Measurements from ENCODE around the gene VAV1. TPM values are rescaled to one million over a fixed set of nuclear protein-coding genes. Genes with fewer than 3 reads are reported as not detected.

VAV1 gene
- total and polyA plus RNA-seq, 2 of the 8 experiments (the other 6 are each of a cell fraction or from before 2014, with no cell fraction given), result 0.21 to 0.22 TPM

GRCh38 chr19:6740589-6741343, 31.7 kb upstream of the VAV1 start:
- peaks cover 0 to 13% of the 10 kb centered on the region in 2 experiments; a peak in 1 of 4 replicates for H3K79me2 ChIP-seq (ENCODE audit: control insufficient read depth in 1 of 2, insufficient read depth in 2 of 2, low read length in 2 of 2)
- no peak overlapping the region for H2BK20ac ChIP-seq (ENCODE audit: low read length)
- peak overlapping the region; percentile 78 to 81 for H3K4me2 ChIP-seq (ENCODE audit: insufficient read depth in 1 of 2, low read depth in 2 of 2, low read length in 2 of 2)
- H4K20me1 ChIP-seq (replicated peaks in 1 of 2; ENCODE audit: control insufficient read depth in 1 of 2, insufficient read depth in 2 of 2, low read length in 2 of 2), result peaks cover 0 to 5% of the 10 kb centered on the region in 2 experiments
- peak overlapping the region; percentile 65 to 94 (median 78) for H3K4me3 ChIP-seq (ENCODE audit: extremely low read depth in 1 of 4, insufficient read depth in 2 of 4, low read depth in 3 of 4, low read length in 4 of 4)
- TF ChIP-seq KDM5A (IDR thresholded peaks at IDR 0.05; ENCODE audit: low read length) (no peak), CBX8 (IDR thresholded peaks at IDR 0.05; ENCODE audit: borderline replicate concordance, low read depth, low read length) (no peak), SP2 (IDR thresholded peaks at IDR 0.05; ENCODE audit: low read length) (no peak), YY1 (IDR thresholded peaks at IDR 0.05; ENCODE audit: low read depth, low read length) (no peak), SP1 (IDR thresholded peaks at IDR 0.05; ENCODE audit: low read depth, low read length) (peak; percentile 15; the same call in 1 of the 2 replicates), PHF8 (conservative IDR thresholded peaks at IDR 0.05; ENCODE audit: low read depth, low read length) (0 out of 2 replicates have a peak, but pooled peaks have one; percentile 23), JUND (IDR thresholded peaks at IDR 0.05; ENCODE audit: low read length) (no peak), EP300 (IDR thresholded peaks at IDR 0.05; ENCODE audit: borderline replicate concordance in 1 of 2, low read depth in 2 of 2, low read length in 2 of 2) (0 out of 3 replicates have a peak, but pooled peaks of 1 of the 2 experiments have one; percentile 34)
- TF ChIP-seq, protein P1, sequence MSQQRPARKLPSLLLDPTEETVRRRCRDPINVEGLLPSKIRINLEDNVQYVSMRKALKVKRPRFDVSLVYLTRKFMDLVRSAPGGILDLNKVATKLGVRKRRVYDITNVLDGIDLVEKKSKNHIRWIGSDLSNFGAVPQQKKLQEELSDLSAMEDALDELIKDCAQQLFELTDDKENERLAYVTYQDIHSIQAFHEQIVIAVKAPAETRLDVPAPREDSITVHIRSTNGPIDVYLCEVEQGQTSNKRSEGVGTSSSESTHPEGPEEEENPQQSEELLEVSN (IDR thresholded peaks at IDR 0.05), result no peak
- CTCF ChIA-PET (ENCODE audit: partially characterized antibody), result interaction anchor here (1.0 to 1.1 kb wide), 2 partner anchors 8 to 16 kb away, joined by 3 to 5 read pairs; no protein-coding TSS in a partner anchor
- H3K9me3 ChIP-seq (ENCODE audit: insufficient read depth in 2 of 2, low read depth in 1 of 2, low read length in 1 of 2), result no peaks in the 10 kb centered on the region
- H3K14ac ChIP-seq (ENCODE audit: insufficient read length), result no peak overlapping the region
- no peak overlapping the region for H3K4ac ChIP-seq (replicated peaks; ENCODE audit: insufficient read length, low read depth, low read length)
- no peak overlapping the region for H2BK120ac ChIP-seq (replicated peaks; ENCODE audit: low read depth, low read length)
- peaks cover 11 to 35% (median 17%) of the 10 kb centered on the region in 4 experiments; a peak in 7 of 8 replicates for H3K36me3 ChIP-seq (ENCODE audit: control insufficient read depth in 2 of 4, insufficient read depth in 4 of 4, low read length in 3 of 4)
- H3K9ac ChIP-seq (replicated peaks in 1 of 4; ENCODE audit: extremely low read depth in 1 of 4, low read depth in 3 of 4, low read length in 3 of 4), result peak overlapping the region in 3 of 4 experiments; percentile 15 to 63 (median 48); a peak in 4 of 7 replicates
- H4K8ac ChIP-seq (ENCODE audit: extremely low read depth, insufficient read depth, low read length), result no peak overlapping the region
- H3K27ac ChIP-seq (ENCODE audit: low read depth, low read length), result peak overlapping the region; percentile 63; the same call in 1 of the 2 replicates
- H2AK5ac ChIP-seq (ENCODE audit: low read depth, low read length), result 0 out of 2 replicates have a peak overlapping the region, but pooled peaks have one; percentile 68
- peak overlapping the region; percentile 26 for H4K5ac ChIP-seq (ENCODE audit: insufficient read length, low read depth, low read length)
- DNase-seq (ENCODE audit: low read depth in 1 of 2, low spot score in 2 of 2), result no peak
- H3K56ac ChIP-seq (replicated peaks; ENCODE audit: insufficient read length, low read depth, low read length), result no peak overlapping the region
- H3K23me2 ChIP-seq (ENCODE audit: low read depth, low read length), result peaks cover 17% of the 10 kb centered on the region
- no peak overlapping the region; the same call in 1 of the 2 replicates for H3K18ac ChIP-seq (ENCODE audit: extremely low read depth, low read length)
- no peak overlapping the region for H2BK5ac ChIP-seq (ENCODE audit: low read depth, low read length)
- no peaks in the 10 kb centered on the region for H3K27me3 ChIP-seq (replicated peaks in 1 of 4; ENCODE audit: control insufficient read depth in 3 of 4, extremely low read depth in 1 of 4, insufficient read depth in 3 of 4, low read length in 3 of 4)
- no peak overlapping the region for H2BK12ac ChIP-seq (ENCODE audit: low read depth, low read length)
- 1% methylated on average over 41 of the region's 46 CpGs; no CpG with 5 or more reads in 1 of the 2 experiments for WGBS, 2 experiments (ENCODE audit: extremely low coverage in 1 of 2, insufficient coverage in 1 of 2, insufficient read length in 1 of 2, insufficient replicate concordance in 2 of 2, low coverage in 1 of 2, low lambda C conversion rate in 2 of 2, missing lambda C conversion rate in 1 of 2)
- no peak for FAIRE-seq
- peaks cover 5% of the 10 kb centered on the region for H3K79me1 ChIP-seq (ENCODE audit: low read depth, low read length)
- no peak overlapping the region for H3K23ac ChIP-seq (ENCODE audit: insufficient read length)
- no peak overlapping the region for H2AFZ ChIP-seq (ENCODE audit: low read length)
- H4K91ac ChIP-seq (replicated peaks; ENCODE audit: insufficient read length, low read length), result no peak overlapping the region
- no peak overlapping the region for H2BK15ac ChIP-seq (ENCODE audit: low read length)
- POLR2A ChIA-PET (ENCODE audit: partially characterized antibody), result interaction anchor here (0.6 to 9.7 kb wide), 7 partner anchors 11 to 66 kb away, joined by 3 to 110 read pairs (median 4); partner anchors contain the start of gene SH2D3A
- H3K4me1 ChIP-seq (replicated peaks in 1 of 4; ENCODE audit: control insufficient read depth in 3 of 4, insufficient read depth in 4 of 4, low read length in 3 of 4), result peaks cover 4 to 30% (median 21%) of the 10 kb centered on the region in 4 experiments

All from H1 (cell line).